T-cell (primary cell): ENCODE results near the gene AFDN. TPM values are rescaled to one million over a fixed set of nuclear protein-coding genes. Genes with fewer than 3 reads are reported as not detected.

ENCODE experiments used
- ATAC-seq, 4 experiments: fragments of 200-7000 bp in 3 of 4; fragments of 150-1000 bp in 1 of 4; cut with Tn5 transposase; replicated peaks in 1 of 4; 1 replicate in 3 of 4; 2 replicates in 1 of 4; pipeline ENCODE4 v1.10.0; 2021; ENCODE audit warnings: moderate library complexity in 3 of 4, mild to moderate bottlenecking in 2 of 4, moderate number of reproducible peaks in 1 of 4
- CTCF ChIA-PET, 2 donors: fragments of 300-600 bp; sonication (Branson Sonifier 250); formaldehyde crosslinking; loops; one replicate each; lab custom pipeline; 2022; ENCODE audit warnings: antibody characterized with exemption in 2 of 2; lab: Charles Lee
- POLR2A ChIA-PET, 2 donors: fragments of 300-600 bp; sonication (Branson Sonifier 250); formaldehyde crosslinking; loops; one replicate each; lab custom pipeline; 2022; ENCODE audit warnings: antibody characterized with exemption in 2 of 2; lab: Charles Lee
- DNase-seq, 35 experiments: peaks; one replicate each; pipeline versions ENCODE4 v3.0.0 to v3.0.0-alpha.2; 2013 to 2023
- H3K27ac ChIP-seq: one replicate; pipeline ENCODE4 v1.5.1; 2013; ENCODE audit warnings: low read length
- H3K27me3 ChIP-seq, 2 experiments: replicated peaks in 1 of 2; 1 replicate in 1 of 2; 2 replicates in 1 of 2; pipeline versions ENCODE4 v1.6.1 to v1.7.0; 2013; ENCODE audit warnings: low read length in 1 of 2, mixed read lengths in 1 of 2; ENCODE audit not compliant: control insufficient read depth in 2 of 2, insufficient read depth in 2 of 2; ENCODE audit errors: extremely low read depth in 1 of 2
- H3K36me3 ChIP-seq, 2 donors: 1 replicate in 1 of 2; 2 replicates in 1 of 2; pipeline versions ENCODE4 v1.6.1 to v1.7.0; 2013; ENCODE audit warnings: low read length in 1 of 2; ENCODE audit not compliant: control insufficient read depth in 2 of 2, insufficient read depth in 1 of 2; ENCODE audit errors: extremely low read depth in 1 of 2
- H3K4me1 ChIP-seq, 2 experiments: 1 replicate in 1 of 2; 2 replicates in 1 of 2; pipeline versions ENCODE4 v1.6.1 to v1.7.0; 2013; ENCODE audit warnings: low read length in 2 of 2, mixed read lengths in 1 of 2; ENCODE audit not compliant: insufficient read depth in 2 of 2, control insufficient read depth in 1 of 2; ENCODE audit errors: extremely low read depth in 1 of 2
- H3K4me3 ChIP-seq, 2 donors: 1 replicate in 1 of 2; 2 replicates in 1 of 2; pipeline versions ENCODE4 v1.5.1 to v1.7.0; 2013; ENCODE audit warnings: mild to moderate bottlenecking in 2 of 2, low read length in 1 of 2, moderate library complexity in 1 of 2; ENCODE audit not compliant: control insufficient read depth in 1 of 2; ENCODE audit errors: extremely low read depth in 1 of 2
- H3K9me3 ChIP-seq: 2 replicates; pipeline ENCODE4 v1.7.0; 2013
- H3K27ac Mint-ChIP-seq, 2 donors: one replicate each; pipeline ENCODE4 v1.8.0; 2020 to 2021; ENCODE audit warnings: mild to moderate bottlenecking in 2 of 2, mixed read lengths in 2 of 2
- H3K27me3 Mint-ChIP-seq, 2 donors: one replicate each; pipeline ENCODE4 v1.8.0; 2021 to 2022; ENCODE audit warnings: mixed read lengths in 2 of 2
- H3K36me3 Mint-ChIP-seq: one replicate; pipeline ENCODE4 v1.8.0; 2021; ENCODE audit warnings: mixed read lengths
- H3K4me1 Mint-ChIP-seq, 3 donors: one replicate each; pipeline ENCODE4 v1.8.0; 2020 to 2022; ENCODE audit warnings: mixed read lengths in 3 of 3, mild to moderate bottlenecking in 1 of 3
- H3K4me3 Mint-ChIP-seq, 3 donors: one replicate each; pipeline ENCODE4 v1.8.0; 2020 to 2022; ENCODE audit warnings: mild to moderate bottlenecking in 3 of 3, mixed read lengths in 3 of 3, moderate library complexity in 3 of 3
- H3K9me3 Mint-ChIP-seq, 3 donors: one replicate each; pipeline ENCODE4 v1.8.0; 2020 to 2022; ENCODE audit warnings: mixed read lengths in 3 of 3
- WGBS: methylation state at CpG from one replicate; pipeline ENCODE4 v1.1.5; 2013; ENCODE audit warnings: missing lambda C conversion rate; ENCODE audit not compliant: insufficient coverage; 5-methylcytosine and 5-hydroxymethylcytosine counted together
- total RNA-seq, 35 experiments: library from RNA in 6 of 35; stranded (reverse) in 6 of 35; fragments of 120-200 nt in 1 of 35; gene quantifications; one replicate each; pipeline versions ENCODE4 v1.2.1 to v1.2.4 and lab custom pipeline; 2013 to 2026

The AFDN gene
- total RNA-seq, 5 donors from 2014 or later (not counting 1 experiment from before 2014, with no cell fraction given), result 10.6 to 30.3 (median 20.7) TPM

DNA sequence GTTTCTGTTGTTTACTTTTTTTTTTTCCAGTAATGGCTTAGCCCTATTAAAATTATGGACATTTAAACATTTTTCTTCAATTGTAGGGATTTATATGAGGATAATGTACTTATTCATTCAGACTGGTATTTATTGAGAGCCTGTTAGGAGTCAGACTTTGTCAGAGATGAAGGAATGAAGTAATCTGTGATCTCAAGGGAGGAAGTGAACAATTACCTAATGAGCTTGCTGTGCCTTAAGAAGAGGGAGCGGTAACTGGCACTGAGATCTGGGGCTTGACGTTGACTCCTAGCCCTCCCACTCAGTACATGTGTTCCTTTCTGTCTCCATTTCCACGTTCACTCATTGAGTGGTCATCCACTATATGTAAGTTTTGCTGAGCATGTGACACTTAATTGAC, 12.6 kb downstream of the AFDN start:
- Mint-ChIP-seq H3K4me3 (no peak overlapping the region), H3K27me3 (peaks cover 15 to 19% of the 10 kb centered on the region in 2 donors), H3K36me3 (no peaks in the 10 kb centered on the region), H3K4me1 (no peaks in the 10 kb centered on the region), H3K27ac (no peak overlapping the region), H3K9me3 (no peaks in the 10 kb centered on the region)
- peaks cover 3 to 5% of the 10 kb centered on the region in 2 experiments for H3K27me3 ChIP-seq
- no peaks in the 10 kb centered on the region for H3K4me1 ChIP-seq
- no peaks in the 10 kb centered on the region for H3K9me3 ChIP-seq
- no peak for ATAC-seq
- ChIA-PET POLR2A (interaction anchor here in 1 of 2 donors (0.6 kb wide), 1 partner anchor 14 kb away, joined by 3 read pairs; no protein-coding TSS in a partner anchor), CTCF (no interaction called here)
- H3K36me3 ChIP-seq, result no peaks in the 10 kb centered on the region
- no peak overlapping the region for H3K27ac ChIP-seq
- no peak for DNase-seq
- WGBS, result no CpG with 5 or more reads among the region's 3 CpGs
- no peak overlapping the region for H3K4me3 ChIP-seq

GRCh38 chr6:167839755-167840154, 13.0 kb downstream of the AFDN start:
- no peaks in the 10 kb centered on the region for H3K36me3 Mint-ChIP-seq
- peaks cover 15 to 18% of the 10 kb centered on the region in 2 donors for H3K27me3 Mint-ChIP-seq
- no peaks in the 10 kb centered on the region for H3K36me3 ChIP-seq
- H3K4me3 ChIP-seq, result no peak overlapping the region
- H3K27ac Mint-ChIP-seq, result no peak overlapping the region
- 97% methylated on average over 6 of the region's 6 CpGs for WGBS
- CTCF ChIA-PET, result no interaction called here
- no peak overlapping the region for H3K4me3 Mint-ChIP-seq
- no peaks in the 10 kb centered on the region for H3K4me1 Mint-ChIP-seq
- H3K27ac ChIP-seq, result no peak overlapping the region
- peaks cover under 1 to 5% of the 10 kb centered on the region in 2 experiments for H3K27me3 ChIP-seq
- H3K9me3 ChIP-seq, result no peaks in the 10 kb centered on the region
- H3K4me1 ChIP-seq, result no peaks in the 10 kb centered on the region
- ATAC-seq (no peak), DNase-seq (no peak)
- POLR2A ChIA-PET, result no interaction called here
- H3K9me3 Mint-ChIP-seq, result no peaks in the 10 kb centered on the region

DNA sequence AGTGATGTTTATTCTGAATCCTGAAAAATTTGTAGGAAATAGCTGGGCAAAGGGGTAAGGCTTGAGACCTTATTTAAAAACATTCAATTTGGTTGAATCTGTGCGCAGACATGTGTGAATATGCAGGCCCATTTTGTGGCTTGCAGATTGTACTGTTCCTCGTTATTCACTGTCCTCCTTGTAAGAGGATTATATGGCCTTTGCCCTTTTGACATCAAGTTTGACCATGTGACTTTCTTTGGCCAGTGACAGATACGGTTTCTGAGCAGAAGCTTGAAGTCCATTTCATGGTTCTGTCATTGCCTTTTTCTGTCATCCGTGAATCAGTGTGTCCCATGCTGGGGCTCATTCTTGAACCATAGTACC, 13.4 kb downstream of the AFDN start:
- DNase-seq, result no peak
- no peak for ATAC-seq
- H3K36me3 Mint-ChIP-seq, result no peaks in the 10 kb centered on the region
- 77% methylated on average over 4 of the region's 4 CpGs for WGBS
- Histone ChIP-seq H3K27me3 (peaks cover 0 to 5% of the 10 kb centered on the region in 2 experiments), H3K27ac (no peak overlapping the region), H3K9me3 (no peaks in the 10 kb centered on the region), H3K4me1 (no peaks in the 10 kb centered on the region), H3K36me3 (no peaks in the 10 kb centered on the region), H3K4me3 (no peak overlapping the region)
- H3K9me3 Mint-ChIP-seq, result no peaks in the 10 kb centered on the region
- no peak overlapping the region for H3K27ac Mint-ChIP-seq
- peaks cover 12 to 15% of the 10 kb centered on the region in 2 donors for H3K27me3 Mint-ChIP-seq
- POLR2A ChIA-PET, result no interaction called here
- CTCF ChIA-PET, result no interaction called here
- H3K4me3 Mint-ChIP-seq, result no peak overlapping the region
- H3K4me1 Mint-ChIP-seq, result no peaks in the 10 kb centered on the region

DNA sequence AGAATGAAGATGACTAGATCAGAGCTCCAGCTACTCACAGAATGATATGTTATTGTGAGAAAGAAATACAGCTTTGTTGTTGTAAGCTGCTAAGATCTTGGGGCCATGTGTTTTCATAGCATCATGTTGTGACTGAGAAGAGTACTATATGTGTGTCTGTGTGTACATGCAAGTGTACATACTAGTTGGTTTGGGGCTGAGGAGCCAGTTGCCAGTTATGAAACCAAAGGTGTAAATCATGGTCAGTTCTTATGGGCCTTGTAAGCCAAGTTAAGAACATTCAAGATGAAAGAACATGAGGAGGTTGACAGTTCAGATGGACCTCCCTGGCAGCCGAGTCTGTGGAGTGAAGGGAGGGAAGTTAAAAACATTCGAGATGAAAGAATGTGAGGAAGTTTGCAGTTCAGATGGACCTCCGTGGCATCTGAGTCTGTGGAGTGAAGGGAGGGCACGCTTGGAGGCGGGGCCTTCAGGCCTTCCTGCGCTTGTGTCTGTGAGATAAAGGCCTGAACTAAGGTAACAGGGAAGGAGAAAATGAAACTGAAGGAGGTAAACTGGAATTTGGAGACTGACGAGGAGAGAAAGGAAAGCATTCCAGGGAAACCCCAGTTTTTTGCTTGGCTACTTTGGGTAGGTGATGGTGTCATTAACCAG, 13.9 kb downstream of the AFDN start:
- WGBS, result 70% methylated on average over 7 of the region's 7 CpGs
- ATAC-seq (no peak), DNase-seq (no peak)
- no peaks in the 10 kb centered on the region for H3K4me1 ChIP-seq
- H3K4me3 ChIP-seq, result no peak overlapping the region
- peaks cover 3 to 5% of the 10 kb centered on the region in 2 experiments for H3K27me3 ChIP-seq
- H3K9me3 ChIP-seq, result no peaks in the 10 kb centered on the region
- CTCF ChIA-PET, result no interaction called here
- Mint-ChIP-seq H3K27me3 (peaks cover 11 to 16% of the 10 kb centered on the region in 2 donors), H3K27ac (no peak overlapping the region), H3K9me3 (no peaks in the 10 kb centered on the region), H3K4me1 (no peaks in the 10 kb centered on the region), H3K4me3 (no peak overlapping the region), H3K36me3 (no peaks in the 10 kb centered on the region)
- POLR2A ChIA-PET, result no interaction called here
- H3K36me3 ChIP-seq, result no peaks in the 10 kb centered on the region
- H3K27ac ChIP-seq, result no peak overlapping the region

- Mint-ChIP-seq H3K4me1 (no peaks in the 10 kb centered on the region), H3K27ac (no peak overlapping the region), H3K27me3 (peaks cover 6 to 15% of the 10 kb centered on the region in 2 donors), H3K36me3 (no peaks in the 10 kb centered on the region), H3K9me3 (no peaks in the 10 kb centered on the region), H3K4me3 (no peak overlapping the region)
- H3K4me1 ChIP-seq, result no peaks in the 10 kb centered on the region
- no peak for DNase-seq
- peaks cover 3 to 5% of the 10 kb centered on the region in 2 experiments for H3K27me3 ChIP-seq
- POLR2A ChIA-PET, result no interaction called here
- ATAC-seq, result no peak
- H3K36me3 ChIP-seq, result no peaks in the 10 kb centered on the region
- H3K27ac ChIP-seq, result no peak overlapping the region
- H3K4me3 ChIP-seq, result no peak overlapping the region
- CTCF ChIA-PET, result no interaction called here
- H3K9me3 ChIP-seq, result no peaks in the 10 kb centered on the region
These were observed 15.3 kb downstream of the AFDN start for GRCh38 chr6:167841981-167842380.

DNA sequence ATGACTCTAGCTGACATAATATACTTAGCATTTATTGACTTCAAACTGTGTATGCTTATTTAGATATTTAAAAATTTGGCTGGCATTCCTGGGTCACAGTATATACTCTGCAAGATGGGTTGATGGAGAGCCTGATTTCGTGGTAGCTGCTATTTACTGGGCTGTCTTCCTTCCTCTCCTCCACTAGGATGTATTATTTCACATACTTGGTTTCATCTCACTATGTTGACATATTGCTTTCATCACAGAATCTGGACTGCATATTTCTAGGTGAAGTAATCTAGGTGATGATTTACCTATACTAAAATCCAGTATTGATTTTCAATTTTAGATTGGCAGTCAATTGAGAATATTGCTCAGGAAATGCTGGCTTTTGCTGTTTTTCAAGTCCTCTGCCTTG, 15.7 kb downstream of the AFDN start:
- H3K9me3 ChIP-seq, result no peaks in the 10 kb centered on the region
- DNase-seq, result no peak
- no peaks in the 10 kb centered on the region for H3K4me1 ChIP-seq
- no peak overlapping the region for H3K27ac ChIP-seq
- ChIA-PET POLR2A (no interaction called here), CTCF (interaction anchor here in 1 of 2 donors (0.7 kb wide), 1 partner anchor 1026 kb away, joined by 3 read pairs; no protein-coding TSS in a partner anchor)
- WGBS, result no CpG with 5 or more reads among the region's 1 CpG
- H3K27me3 ChIP-seq, result peaks cover 3 to 7% of the 10 kb centered on the region in 2 experiments
- H3K4me3 ChIP-seq, result no peak overlapping the region
- no peak overlapping the region for H3K27ac Mint-ChIP-seq
- ATAC-seq, result no peak
- H3K9me3 Mint-ChIP-seq, result no peaks in the 10 kb centered on the region
- peaks cover 10 to 19% of the 10 kb centered on the region in 2 donors for H3K27me3 Mint-ChIP-seq
- H3K4me1 Mint-ChIP-seq, result no peaks in the 10 kb centered on the region
- no peak overlapping the region for H3K4me3 Mint-ChIP-seq
- H3K36me3 Mint-ChIP-seq, result no peaks in the 10 kb centered on the region
- H3K36me3 ChIP-seq, result no peaks in the 10 kb centered on the region
